ENCODE measurements around the gene FOXP1.

FOXP1 gene

GRCh38 chr3:71348831-71349230, 234.7 kb downstream of the FOXP1 start:
- Histone ChIP-seq H3K27ac (ENCODE audit: low read depth, low read length) (no peak overlapping the region), H3K9ac (ENCODE audit: low read depth, low read length) (no peak overlapping the region)

GRCh38 chr3:71348001-71348632, 235.4 kb downstream of the FOXP1 start:
- Histone ChIP-seq H3K4me1 (ENCODE audit: control insufficient read depth, insufficient read depth, low read length) (no peaks in the 10 kb centered on the region), H3K9me3 (ENCODE audit: control insufficient read depth, insufficient read depth, low read length) (no peaks in the 10 kb centered on the region), H3K9ac (ENCODE audit: low read depth, low read length) (no peak overlapping the region), H3K27me3 (ENCODE audit: control insufficient read depth, insufficient read depth, low read length) (no peaks in the 10 kb centered on the region), H3K4me3 (ENCODE audit: low read depth, low read length) (no peak overlapping the region), H3K27ac (ENCODE audit: low read depth, low read length) (no peak overlapping the region), H3K36me3 (ENCODE audit: control insufficient read depth, insufficient read depth, low read length) (no peaks in the 10 kb centered on the region)

More at GRCh38 chr3:71348831-71349230, 234.7 kb downstream of the FOXP1 start:
- Histone ChIP-seq H3K4me3 (ENCODE audit: low read depth, low read length) (no peak overlapping the region), H3K9me3 (ENCODE audit: control insufficient read depth, insufficient read depth, low read length) (no peaks in the 10 kb centered on the region), H3K4me1 (ENCODE audit: control insufficient read depth, insufficient read depth, low read length) (no peaks in the 10 kb centered on the region), H3K36me3 (ENCODE audit: control insufficient read depth, insufficient read depth, low read length) (no peaks in the 10 kb centered on the region), H3K27me3 (ENCODE audit: control insufficient read depth, insufficient read depth, low read length) (no peaks in the 10 kb centered on the region)

- H3K36me3 ChIP-seq (ENCODE audit: control insufficient read depth, insufficient read depth, low read length) = no peaks in the 10 kb centered on the region
- H3K4me1 ChIP-seq (ENCODE audit: control insufficient read depth, insufficient read depth, low read length) = no peaks in the 10 kb centered on the region
- no peaks in the 10 kb centered on the region for H3K9me3 ChIP-seq (ENCODE audit: control insufficient read depth, insufficient read depth, low read length)
- H3K27me3 ChIP-seq (ENCODE audit: control insufficient read depth, insufficient read depth, low read length) = no peaks in the 10 kb centered on the region
- H3K9ac ChIP-seq (ENCODE audit: low read depth, low read length) = no peak overlapping the region
- no peak overlapping the region for H3K27ac ChIP-seq (ENCODE audit: low read depth, low read length)
- H3K4me3 ChIP-seq (ENCODE audit: low read depth, low read length) = no peak overlapping the region
Observed at GRCh38 chr3:71346061-71346460, 237.5 kb downstream of the FOXP1 start.

GRCh38 chr3:71345429-71346040, 238.0 kb downstream of the FOXP1 start:
- no peak overlapping the region for H3K4me3 ChIP-seq (ENCODE audit: low read depth, low read length)
- H3K27ac ChIP-seq (ENCODE audit: low read depth, low read length) = no peak overlapping the region
- no peaks in the 10 kb centered on the region for H3K4me1 ChIP-seq (ENCODE audit: control insufficient read depth, insufficient read depth, low read length)
- H3K9ac ChIP-seq (ENCODE audit: low read depth, low read length) = no peak overlapping the region
- H3K9me3 ChIP-seq (ENCODE audit: control insufficient read depth, insufficient read depth, low read length) = no peaks in the 10 kb centered on the region
- H3K27me3 ChIP-seq (ENCODE audit: control insufficient read depth, insufficient read depth, low read length) = no peaks in the 10 kb centered on the region
- no peaks in the 10 kb centered on the region for H3K36me3 ChIP-seq (ENCODE audit: control insufficient read depth, insufficient read depth, low read length)

GRCh38 chr3:71341721-71342120, 241.8 kb downstream of the FOXP1 start:
- H3K4me1 ChIP-seq (ENCODE audit: control insufficient read depth, insufficient read depth, low read length) = no peaks in the 10 kb centered on the region
- H3K27me3 ChIP-seq (ENCODE audit: control insufficient read depth, insufficient read depth, low read length) = no peaks in the 10 kb centered on the region
- no peak overlapping the region for H3K4me3 ChIP-seq (ENCODE audit: low read depth, low read length)
- no peak overlapping the region for H3K9ac ChIP-seq (ENCODE audit: low read depth, low read length)
- no peaks in the 10 kb centered on the region for H3K9me3 ChIP-seq (ENCODE audit: control insufficient read depth, insufficient read depth, low read length)
- H3K27ac ChIP-seq (ENCODE audit: low read depth, low read length) = no peak overlapping the region
- no peaks in the 10 kb centered on the region for H3K36me3 ChIP-seq (ENCODE audit: control insufficient read depth, insufficient read depth, low read length)

GRCh38 chr3:71339049-71339448, 244.5 kb downstream of the FOXP1 start:
- Histone ChIP-seq H3K9me3 (ENCODE audit: control insufficient read depth, insufficient read depth, low read length) (no peaks in the 10 kb centered on the region), H3K9ac (ENCODE audit: low read depth, low read length) (no peak overlapping the region), H3K27ac (ENCODE audit: low read depth, low read length) (no peak overlapping the region), H3K36me3 (ENCODE audit: control insufficient read depth, insufficient read depth, low read length) (no peaks in the 10 kb centered on the region), H3K4me3 (ENCODE audit: low read depth, low read length) (no peak overlapping the region), H3K27me3 (ENCODE audit: control insufficient read depth, insufficient read depth, low read length) (no peaks in the 10 kb centered on the region), H3K4me1 (ENCODE audit: control insufficient read depth, insufficient read depth, low read length) (no peaks in the 10 kb centered on the region)

- no peaks in the 10 kb centered on the region for H3K27me3 ChIP-seq (ENCODE audit: control insufficient read depth, insufficient read depth, low read length)
- no peak overlapping the region for H3K9ac ChIP-seq (ENCODE audit: low read depth, low read length)
- no peaks in the 10 kb centered on the region for H3K4me1 ChIP-seq (ENCODE audit: control insufficient read depth, insufficient read depth, low read length)
- no peak overlapping the region for H3K4me3 ChIP-seq (ENCODE audit: low read depth, low read length)
- H3K9me3 ChIP-seq (ENCODE audit: control insufficient read depth, insufficient read depth, low read length) = no peaks in the 10 kb centered on the region
- no peak overlapping the region for H3K27ac ChIP-seq (ENCODE audit: low read depth, low read length)
- no peaks in the 10 kb centered on the region for H3K36me3 ChIP-seq (ENCODE audit: control insufficient read depth, insufficient read depth, low read length)
Observed at GRCh38 chr3:71332813-71333212, 250.7 kb downstream of the FOXP1 start.

GRCh38 chr3:71330909-71331308, 252.6 kb downstream of the FOXP1 start:
- H3K27me3 ChIP-seq (ENCODE audit: control insufficient read depth, insufficient read depth, low read length) = no peaks in the 10 kb centered on the region
- no peaks in the 10 kb centered on the region for H3K36me3 ChIP-seq (ENCODE audit: control insufficient read depth, insufficient read depth, low read length)
- no peak overlapping the region for H3K4me3 ChIP-seq (ENCODE audit: low read depth, low read length)
- H3K27ac ChIP-seq (ENCODE audit: low read depth, low read length) = no peak overlapping the region
- H3K9ac ChIP-seq (ENCODE audit: low read depth, low read length) = no peak overlapping the region
- H3K4me1 ChIP-seq (ENCODE audit: control insufficient read depth, insufficient read depth, low read length) = no peaks in the 10 kb centered on the region
- no peaks in the 10 kb centered on the region for H3K9me3 ChIP-seq (ENCODE audit: control insufficient read depth, insufficient read depth, low read length)

- Histone ChIP-seq H3K4me1 (ENCODE audit: control insufficient read depth, insufficient read depth, low read length) (no peaks in the 10 kb centered on the region), H3K36me3 (ENCODE audit: control insufficient read depth, insufficient read depth, low read length) (no peaks in the 10 kb centered on the region), H3K4me3 (ENCODE audit: low read depth, low read length) (no peak overlapping the region), H3K9me3 (ENCODE audit: control insufficient read depth, insufficient read depth, low read length) (no peaks in the 10 kb centered on the region), H3K27ac (ENCODE audit: low read depth, low read length) (no peak overlapping the region), H3K9ac (ENCODE audit: low read depth, low read length) (no peak overlapping the region), H3K27me3 (ENCODE audit: control insufficient read depth, insufficient read depth, low read length) (no peaks in the 10 kb centered on the region)
Observed at GRCh38 chr3:71330505-71330904, 253.0 kb downstream of the FOXP1 start.

- H3K27ac ChIP-seq (ENCODE audit: low read depth, low read length) = no peak overlapping the region
- no peaks in the 10 kb centered on the region for H3K36me3 ChIP-seq (ENCODE audit: control insufficient read depth, insufficient read depth, low read length)
Observed at GRCh38 chr3:71329817-71330216, 253.7 kb downstream of the FOXP1 start.

GRCh38 chr3:71328926-71329325, 254.6 kb downstream of the FOXP1 start:
- no peak overlapping the region for H3K4me3 ChIP-seq (ENCODE audit: low read depth, low read length)
- no peaks in the 10 kb centered on the region for H3K9me3 ChIP-seq (ENCODE audit: control insufficient read depth, insufficient read depth, low read length)
- H3K27me3 ChIP-seq (ENCODE audit: control insufficient read depth, insufficient read depth, low read length) = no peaks in the 10 kb centered on the region
- H3K9ac ChIP-seq (ENCODE audit: low read depth, low read length) = no peak overlapping the region
- no peaks in the 10 kb centered on the region for H3K36me3 ChIP-seq (ENCODE audit: control insufficient read depth, insufficient read depth, low read length)
- no peak overlapping the region for H3K27ac ChIP-seq (ENCODE audit: low read depth, low read length)
- no peaks in the 10 kb centered on the region for H3K4me1 ChIP-seq (ENCODE audit: control insufficient read depth, insufficient read depth, low read length)

More at GRCh38 chr3:71329817-71330216, 253.7 kb downstream of the FOXP1 start:
- H3K9me3 ChIP-seq (ENCODE audit: control insufficient read depth, insufficient read depth, low read length) = no peaks in the 10 kb centered on the region
- H3K9ac ChIP-seq (ENCODE audit: low read depth, low read length) = no peak overlapping the region
- H3K4me1 ChIP-seq (ENCODE audit: control insufficient read depth, insufficient read depth, low read length) = no peaks in the 10 kb centered on the region
- H3K27me3 ChIP-seq (ENCODE audit: control insufficient read depth, insufficient read depth, low read length) = no peaks in the 10 kb centered on the region
- no peak overlapping the region for H3K4me3 ChIP-seq (ENCODE audit: low read depth, low read length)
